Keratinocyte (primary cell): Measurements from ENCODE around the gene CNIH4. TPM values are rescaled to one million over a fixed set of nuclear protein-coding genes. Genes with fewer than 3 reads are reported as not detected.

Experiments used
- DNase-seq: peaks from one replicate; pipeline ENCODE4 v3.0.0-alpha.2; 2011; ENCODE audit warnings: low read depth, missing footprints, low spot score
- FAIRE-seq: peaks from 2 replicates; lab custom pipeline; 2011; peaks lifted over from hg19 to GRCh38; lab: Jason Lieb, UNC
- H2AFZ ChIP-seq: 2 replicates; pipeline ENCODE4 v1.6.0; 2012; ENCODE audit warnings: low read length, control low read depth, inconsistent platforms; ENCODE audit not compliant: control insufficient read depth
- H3K27ac ChIP-seq: 2 replicates; pipeline ENCODE4 v1.5.1; 2011; ENCODE audit warnings: low read length; ENCODE audit not compliant: control insufficient read depth, insufficient read depth
- H3K27me3 ChIP-seq: 3 replicates; pipeline ENCODE4 v1.6.0; 2011; ENCODE audit warnings: low read length; ENCODE audit not compliant: control insufficient read depth, insufficient read depth; ENCODE audit errors: extremely low read depth
- H3K36me3 ChIP-seq, 2 experiments: 2 replicates in 1 of 2; 3 replicates in 1 of 2; pipeline ENCODE4 v1.5.1; 2011; ENCODE audit warnings: low read length in 2 of 2, mild to moderate bottlenecking in 1 of 2; ENCODE audit not compliant: control insufficient read depth in 2 of 2, insufficient read depth in 2 of 2; ENCODE audit errors: extremely low read depth in 1 of 2
- H3K4me1 ChIP-seq: 3 replicates; pipeline ENCODE4 v1.5.1; 2011; ENCODE audit warnings: low read length; ENCODE audit not compliant: control insufficient read depth, insufficient read depth; ENCODE audit errors: extremely low read depth
- H3K4me2 ChIP-seq: 3 replicates; pipeline ENCODE4 v1.6.0; 2011; ENCODE audit warnings: low read depth, low read length; ENCODE audit not compliant: control insufficient read depth, insufficient read depth; ENCODE audit errors: extremely low read depth
- H3K4me3 ChIP-seq, 3 experiments: fragments of 200-600 bp in 1 of 3; sonication (generic) in 1 of 3; 2 replicates in 2 of 3; 3 replicates in 1 of 3; pipeline ENCODE4 v1.5.1; 2011 to 2016; ENCODE audit warnings: low read length in 3 of 3, mild to moderate bottlenecking in 3 of 3, control low read depth in 2 of 3, inconsistent platforms in 1 of 3, low read depth in 1 of 3, mixed read lengths in 1 of 3, mixed run types in 1 of 3, moderate library complexity in 1 of 3; ENCODE audit not compliant: control insufficient read depth in 2 of 3, insufficient read depth in 2 of 3; ENCODE audit errors: extremely low read depth in 1 of 3
- H3K79me2 ChIP-seq: 2 replicates; pipeline ENCODE4 v1.6.0; 2012; ENCODE audit warnings: low read length; ENCODE audit not compliant: control insufficient read depth, insufficient read depth
- H3K9ac ChIP-seq: 3 replicates; pipeline ENCODE4 v1.6.0; 2011; ENCODE audit warnings: low read length; ENCODE audit not compliant: control insufficient read depth, insufficient read depth; ENCODE audit errors: extremely low read depth
- H3K9me1 ChIP-seq: 3 replicates; pipeline ENCODE4 v1.6.0; 2011; ENCODE audit warnings: low read length; ENCODE audit not compliant: control insufficient read depth, insufficient read depth; ENCODE audit errors: extremely low read depth
- H3K9me3 ChIP-seq: 2 replicates; pipeline ENCODE4 v1.5.1; 2012; ENCODE audit warnings: low read depth, low read length; ENCODE audit not compliant: control insufficient read depth
- H4K20me1 ChIP-seq: 3 replicates; pipeline ENCODE4 v1.6.0; 2011; ENCODE audit warnings: low read length; ENCODE audit not compliant: control insufficient read depth, insufficient read depth; ENCODE audit errors: extremely low read depth
- CTCF ChIP-seq, 3 experiments: IDR thresholded peaks in 1 of 3; conservative IDR thresholded peaks in 1 of 3; optimal IDR thresholded peaks in 1 of 3; 2 replicates in 2 of 3; 3 replicates in 1 of 3; pipeline versions ENCODE3 to v1.5.1; 2011; ENCODE audit warnings: low read length in 3 of 3, mild to moderate bottlenecking in 3 of 3, moderate library complexity in 2 of 3, control low read depth in 1 of 3, inconsistent platforms in 1 of 3; ENCODE audit not compliant: insufficient read depth in 2 of 3; ENCODE audit errors: extremely low read depth in 1 of 3
- EZH2 ChIP-seq: IDR thresholded peaks from one replicate; pipeline ENCODE4 v1.6.1; 2012; ENCODE audit warnings: inconsistent platforms, mild to moderate bottlenecking, low read length, moderate library complexity
- dilution Hi-C: fragments of 300-500 bp; cut with MboI; formaldehyde crosslinking; loops from one replicate; pipeline ENCODE4 v1.7.0; 2020; ENCODE audit warnings: low sequenced_read_pairs; ENCODE audit not compliant: extremely low pct_ligation_motif_present
- polyA plus RNA-seq, 5 experiments: library from polyadenylated mRNA; depleted of rRNA in 3 of 5; stranded (reverse) in 3 of 5; stranded (forward) in 1 of 5; unstranded in 1 of 5; fragments of >200 nt; gene quantifications; 1 replicate in 1 of 5; 2 replicates in 3 of 5; 3 replicates in 1 of 5; pipeline versions ENCODE4 v1.2.1 to v1.2.3, GENCODE V29; 2011 to 2012; ENCODE audit warnings: missing spikeins in 2 of 5, low read depth in 1 of 5, low replicate concordance in 1 of 5

Gene CNIH4
- polyA plus RNA-seq, 1 donor (not counting 4 experiments of a cell fraction or from before 2014, with no cell fraction given): 139 TPM

DNA sequence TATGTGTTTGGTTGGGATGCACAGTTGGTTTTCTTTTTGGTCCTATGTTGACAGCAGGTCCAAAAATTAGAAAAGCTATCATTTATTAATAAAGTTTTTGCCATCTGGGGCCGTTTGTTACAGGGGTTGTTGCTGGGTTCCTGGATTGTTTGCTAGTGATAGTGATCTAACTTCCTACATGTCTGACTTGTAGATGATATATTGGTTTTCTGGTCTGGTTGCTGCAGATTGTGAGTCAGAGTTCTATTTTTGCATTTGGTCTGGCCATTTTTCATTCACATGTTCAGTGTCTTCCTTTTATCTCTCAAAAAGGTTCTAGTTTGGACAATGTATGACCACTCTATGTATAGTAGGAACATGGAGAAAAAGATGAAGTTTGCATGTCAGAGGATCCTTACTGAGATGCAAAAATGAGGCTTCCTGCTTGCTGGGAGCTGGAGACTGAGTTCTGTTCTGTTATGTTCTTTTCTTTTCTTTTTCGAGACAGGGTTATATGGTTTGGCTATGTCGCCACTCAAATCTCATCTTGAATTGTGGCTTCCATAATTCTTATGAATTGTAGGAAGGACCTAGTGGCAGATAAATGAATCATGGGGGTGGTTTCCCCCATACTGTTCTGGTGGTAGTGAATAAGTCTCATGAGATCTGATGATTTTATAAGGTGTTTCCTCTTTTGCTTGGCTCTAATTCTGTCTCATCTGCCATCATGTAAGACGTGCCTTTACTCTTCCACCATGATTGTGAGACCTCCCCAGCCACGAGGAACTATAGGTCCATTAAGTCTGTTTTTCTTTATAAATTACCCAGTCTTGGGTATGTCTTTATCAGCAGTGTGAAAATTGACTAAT is 22.5 kb upstream of the CNIH4 start:
- TF ChIP-seq EZH2 (no peak), CTCF (optimal IDR thresholded peaks at IDR 0.05 in 1 of 3, IDR thresholded peaks at IDR 0.05 in 1 of 3, conservative IDR thresholded peaks at IDR 0.05 in 1 of 3; ENCODE audit: extremely low read depth in 1 of 3, insufficient read depth in 2 of 3, low read length in 3 of 3) (no peak)
- H3K27ac ChIP-seq: no peak overlapping the region
- H3K36me3 ChIP-seq: no peaks in the 10 kb centered on the region
- DNase-seq (no peak), FAIRE-seq (no peak)
- no peaks in the 10 kb centered on the region for H3K9me3 ChIP-seq
- no peaks in the 10 kb centered on the region for H3K27me3 ChIP-seq
- no peaks in the 10 kb centered on the region for H3K9me1 ChIP-seq
- peaks cover 8% of the 10 kb centered on the region for H3K79me2 ChIP-seq
- peaks cover 8% of the 10 kb centered on the region for H3K4me1 ChIP-seq
- no peak overlapping the region for H3K4me2 ChIP-seq
- no peak overlapping the region for H2AFZ ChIP-seq
- no peaks in the 10 kb centered on the region for H4K20me1 ChIP-seq
- dilution Hi-C loops: no loop called here
- no peak overlapping the region for H3K4me3 ChIP-seq
- H3K9ac ChIP-seq: no peak overlapping the region

DNA sequence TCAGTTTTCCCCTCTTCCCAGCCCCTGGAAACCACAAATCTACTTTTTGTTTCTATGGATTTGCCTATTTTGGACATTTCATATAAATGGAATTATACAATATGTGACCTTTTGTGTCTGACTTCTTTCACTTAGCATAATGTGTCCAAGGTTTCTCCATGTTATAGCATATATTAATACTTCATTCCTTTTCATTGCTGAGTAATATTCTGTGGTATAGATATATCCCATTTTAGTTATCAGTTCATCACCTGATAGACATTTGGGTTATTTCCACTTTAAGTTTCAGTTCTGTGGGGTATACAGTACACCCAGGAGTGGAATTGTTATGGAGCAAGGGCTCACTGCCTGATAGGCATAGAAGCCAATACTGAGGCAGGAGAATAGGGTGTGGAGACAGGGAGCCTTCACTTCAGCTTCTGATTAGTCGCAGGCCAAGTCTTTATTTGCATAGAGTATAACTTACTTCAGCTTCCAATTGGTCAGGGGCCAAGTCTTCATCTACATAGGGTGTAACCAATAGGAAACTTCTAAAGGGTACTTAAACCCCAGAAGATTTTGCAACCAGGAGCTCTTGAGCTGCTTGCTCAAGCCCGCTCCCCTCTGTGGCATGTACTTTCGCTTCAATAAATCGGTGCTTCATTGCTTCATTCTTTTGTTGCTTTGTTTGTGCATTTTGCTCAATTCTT is 18.4 kb upstream of the CNIH4 start:
- Histone ChIP-seq H3K4me1 (peaks cover 11% of the 10 kb centered on the region), H3K79me2 (no peaks in the 10 kb centered on the region), H3K36me3 (no peaks in the 10 kb centered on the region), H3K27me3 (peaks cover 4% of the 10 kb centered on the region), H3K9ac (no peak overlapping the region), H2AFZ (no peak overlapping the region), H3K27ac (no peak overlapping the region), H4K20me1 (no peaks in the 10 kb centered on the region), H3K9me1 (no peaks in the 10 kb centered on the region), H3K4me2 (no peak overlapping the region), H3K4me3 (no peak overlapping the region), H3K9me3 (no peaks in the 10 kb centered on the region)
- no peak for FAIRE-seq
- dilution Hi-C loops: no loop called here
- TF ChIP-seq EZH2: no peak
- TF ChIP-seq CTCF (optimal IDR thresholded peaks at IDR 0.05 in 1 of 3, IDR thresholded peaks at IDR 0.05 in 1 of 3, conservative IDR thresholded peaks at IDR 0.05 in 1 of 3; ENCODE audit: extremely low read depth in 1 of 3, insufficient read depth in 2 of 3, low read length in 3 of 3): no peak
- no peak for DNase-seq
